Measurements from ENCODE around the gene PTPRN2. TPM values are rescaled to one million over a fixed set of nuclear protein-coding genes. Genes with fewer than 3 reads are reported as not detected.

Gene PTPRN2
- total and polyA plus RNA-seq, 8 donors, result 4.9 to 136 (median 46.8) TPM

- no peaks in the 10 kb centered on the region for H3K36me3 ChIP-seq
- TF ChIP-seq EP300 (IDR thresholded peaks at IDR 0.05), result no peak
- no peak for TF ChIP-seq POLR2A (IDR thresholded peaks at IDR 0.05)
- TF ChIP-seq CTCF (IDR thresholded peaks at IDR 0.05), result no peak
- TF ChIP-seq POLR2AphosphoS5 (IDR thresholded peaks at IDR 0.05), result no peak
- no peaks in the 10 kb centered on the region for H3K4me1 ChIP-seq
- intact Hi-C loops (cut with DNase I; ENCODE audit: low total_unique reads), result no loop called here
- H3K4me3 ChIP-seq, result no peak overlapping the region
- WGBS, 5 donors, result 86 to 91% (median 89%) methylated on average over 10 to 11 of the region's 11 CpGs
- peaks cover 17 to 36% (median 26%) of the 10 kb centered on the region in 4 donors for H3K9me3 ChIP-seq
- DNase-seq, result no peak
- H3K27me3 ChIP-seq, result no peaks in the 10 kb centered on the region
- H3K27ac ChIP-seq, result no peak overlapping the region
These were observed 612.9 kb downstream of the PTPRN2 start for GRCh38 chr7:157974678-157975230.

GRCh38 chr7:157973971-157974677, 613.5 kb downstream of the PTPRN2 start:
- TF ChIP-seq CTCF (IDR thresholded peaks at IDR 0.05) (no peak), EP300 (IDR thresholded peaks at IDR 0.05) (no peak), POLR2AphosphoS5 (IDR thresholded peaks at IDR 0.05) (no peak), POLR2A (IDR thresholded peaks at IDR 0.05) (no peak)
- DNase-seq, result no peak
- no peaks in the 10 kb centered on the region for H3K27me3 ChIP-seq
- intact Hi-C loops (cut with DNase I; ENCODE audit: low total_unique reads), result no loop called here
- peaks cover 17 to 42% (median 26%) of the 10 kb centered on the region in 4 donors for H3K9me3 ChIP-seq
- no peaks in the 10 kb centered on the region for H3K36me3 ChIP-seq
- WGBS, 5 donors, result 93 to 96% (median 94%) methylated on average over 16 to 23 of the region's 23 CpGs
- no peaks in the 10 kb centered on the region for H3K4me1 ChIP-seq
- H3K27ac ChIP-seq, result no peak overlapping the region
- no peak overlapping the region for H3K4me3 ChIP-seq

GRCh38 chr7:157972914-157973313, 614.7 kb downstream of the PTPRN2 start:
- DNase-seq, result no peak
- H3K36me3 ChIP-seq, result no peaks in the 10 kb centered on the region
- no peaks in the 10 kb centered on the region for H3K4me1 ChIP-seq
- WGBS, 5 donors, result 83 to 95% (median 89%) methylated on average over 5 of the region's 5 CpGs
- intact Hi-C loops (cut with DNase I; ENCODE audit: low total_unique reads), result no loop called here
- no peak for TF ChIP-seq EP300 (IDR thresholded peaks at IDR 0.05)
- no peak for TF ChIP-seq CTCF (IDR thresholded peaks at IDR 0.05)
- TF ChIP-seq POLR2AphosphoS5 (IDR thresholded peaks at IDR 0.05), result no peak
- TF ChIP-seq POLR2A (IDR thresholded peaks at IDR 0.05), result no peak
- H3K27ac ChIP-seq, result no peak overlapping the region
- H3K4me3 ChIP-seq, result no peak overlapping the region
- H3K9me3 ChIP-seq, result peaks cover 17 to 44% (median 26%) of the 10 kb centered on the region in 4 donors
- H3K27me3 ChIP-seq, result no peaks in the 10 kb centered on the region

- WGBS, 5 donors, result 81 to 88% (median 83%) methylated on average over 5 of the region's 5 CpGs
- Histone ChIP-seq H3K4me1 (no peaks in the 10 kb centered on the region), H3K36me3 (no peaks in the 10 kb centered on the region), H3K9me3 (peaks cover 17 to 44% (median 26%) of the 10 kb centered on the region in 4 donors), H3K27me3 (no peaks in the 10 kb centered on the region), H3K27ac (no peak overlapping the region), H3K4me3 (no peak overlapping the region)
- intact Hi-C loops (cut with DNase I; ENCODE audit: low total_unique reads), result no loop called here
- TF ChIP-seq POLR2AphosphoS5 (IDR thresholded peaks at IDR 0.05) (no peak), POLR2A (IDR thresholded peaks at IDR 0.05) (no peak), CTCF (IDR thresholded peaks at IDR 0.05) (no peak), EP300 (IDR thresholded peaks at IDR 0.05) (no peak)
- DNase-seq, result no peak
These were observed 616.1 kb downstream of the PTPRN2 start for GRCh38 chr7:157971501-157971900.
